ENCODE data around the gene FXYD5.

- TF ChIP-seq GATA2 (IDR thresholded peaks at IDR 0.05; ENCODE audit: low read depth, low read length) (no peak), GATA3 (IDR thresholded peaks at IDR 0.05; ENCODE audit: low read depth, low read length) (no peak)
These were observed 28.5 kb upstream of the FXYD5 start for GRCh38 chr19:35125749-35126623.

All from SH-SY5Y (cell line).